IPS DF 19.7 (cell line): ENCODE data around the gene ENKUR.
A peak's percentile ranks its signal among the peaks of the same experiment; 100 is the strongest.
"Not testable (repeated sequence)": the region's sequence is repeated elsewhere in the genome, so short reads cannot be mapped to it uniquely, and the experiment has no call there.

ENCODE experiments used
- DNase-seq: peaks from one replicate; pipeline ENCODE4 v3.0.0-alpha.2; 2013; ENCODE audit warnings: low read depth, low spot score

ENKUR gene

GRCh38 chr10:24973163-24973562 is 42.8 kb downstream of the ENKUR start:
- no peak for DNase-seq

- DNase-seq, result no peak
These were observed 44.6 kb downstream of the ENKUR start for GRCh38 chr10:24971374-24971773.

- no peak for DNase-seq
These were observed 46.1 kb downstream of the ENKUR start for GRCh38 chr10:24969841-24970281.

- not testable (repeated sequence) for DNase-seq
These were observed 47.0 kb downstream of the ENKUR start for GRCh38 chr10:24968951-24969350.

GRCh38 chr10:24968349-24968748 is 47.6 kb downstream of the ENKUR start:
- DNase-seq, result no peak

GRCh38 chr10:24966962-24967481 is 48.9 kb downstream of the ENKUR start:
- DNase-seq, result no peak

- DNase-seq, result no peak
These were observed 50.9 kb downstream of the ENKUR start for GRCh38 chr10:24965051-24965450.

- no peak for DNase-seq
These were observed 52.4 kb downstream of the ENKUR start for GRCh38 chr10:24963521-24964041.

GRCh38 chr10:24962995-24963394 is 53.0 kb downstream of the ENKUR start:
- no peak for DNase-seq

GRCh38 chr10:24961582-24961981 is 54.4 kb downstream of the ENKUR start:
- DNase-seq, result no peak

GRCh38 chr10:24959382-24959730 is 56.6 kb downstream of the ENKUR start:
- no peak for DNase-seq

GRCh38 chr10:24958721-24959381 is 57.1 kb downstream of the ENKUR start:
- DNase-seq, result no peak

- no peak for DNase-seq
These were observed 57.8 kb downstream of the ENKUR start for GRCh38 chr10:24958091-24958720.

- not testable (repeated sequence) for DNase-seq
These were observed 58.3 kb downstream of the ENKUR start for GRCh38 chr10:24957624-24958051.

- DNase-seq, result no peak
These were observed 62.3 kb downstream of the ENKUR start for GRCh38 chr10:24953675-24954074.

- DNase-seq, result peak; percentile 59
These were observed 63.0 kb downstream of the ENKUR start for GRCh38 chr10:24952707-24953645.

GRCh38 chr10:24952143-24952706 is 63.7 kb downstream of the ENKUR start, which contains the start of gene PRTFDC1:
Gene PRTFDC1, minus strand, starts transcription at chr10:24952606. Its CDS starts 31 bp downstream, at chr10:24952575.
- no peak for DNase-seq

- peak; percentile 69 for DNase-seq
These were observed 64.5 kb downstream of the ENKUR start for GRCh38 chr10:24951201-24952142.

GRCh38 chr10:24950439-24950838 is 65.5 kb downstream of the ENKUR start:
- no peak for DNase-seq

GRCh38 chr10:24949616-24950015 is 66.3 kb downstream of the ENKUR start:
- DNase-seq, result no peak
